Measurements from ENCODE around the gene GALNT1.

GALNT1 gene

DNA sequence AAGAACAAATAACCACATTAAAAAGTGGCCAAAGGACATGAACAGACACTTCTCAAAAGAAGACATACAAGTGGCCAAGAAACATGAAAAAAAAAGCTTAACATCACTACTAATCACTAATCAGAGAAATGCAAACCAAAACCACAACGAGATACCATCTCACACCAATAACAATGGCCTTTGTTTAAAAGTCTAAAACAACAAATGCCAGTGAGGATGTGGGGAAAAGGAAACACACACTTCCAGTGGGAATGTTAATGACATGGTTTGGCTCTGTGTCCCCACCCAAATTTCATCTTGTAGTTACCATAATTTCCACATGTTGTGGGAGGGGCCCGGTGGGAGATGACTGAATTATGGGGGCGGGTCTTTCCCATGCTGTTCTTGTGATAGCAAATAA lies 147.1 kb downstream of the GALNT1 start:
- DNase-seq: no peak

DNA sequence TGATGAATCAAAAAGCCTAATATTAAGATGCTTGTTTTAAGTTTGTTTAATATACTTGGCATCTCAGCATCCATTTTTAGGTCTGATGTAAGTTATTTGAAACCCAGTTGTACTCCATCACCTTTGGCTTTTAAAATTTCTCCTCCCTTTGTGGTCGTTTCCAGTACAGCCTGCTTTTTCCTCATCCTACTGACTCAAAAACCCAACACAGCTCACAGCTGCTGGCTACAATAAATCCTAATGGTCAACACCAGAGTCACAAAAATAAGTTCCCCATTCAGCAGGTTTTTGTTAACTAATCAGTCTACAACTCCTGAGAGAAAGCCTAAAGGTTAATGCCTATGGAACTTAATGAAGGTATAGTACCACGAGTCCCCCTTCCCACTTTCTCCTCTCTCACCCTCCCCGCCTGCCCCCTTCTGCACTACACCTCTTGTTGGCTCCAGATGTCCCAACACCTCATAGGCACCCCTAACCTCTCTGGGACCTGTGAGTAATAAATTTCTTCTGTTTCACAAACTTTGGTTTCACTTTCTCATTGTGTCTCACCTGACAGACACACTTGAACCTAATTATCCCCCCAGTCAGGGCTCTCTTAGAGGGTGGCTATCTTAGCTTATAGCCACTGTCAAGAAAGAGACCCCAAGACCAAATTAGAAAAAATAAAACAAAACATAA lies 148.6 kb downstream of the GALNT1 start:
- DNase-seq: no peak

DNA sequence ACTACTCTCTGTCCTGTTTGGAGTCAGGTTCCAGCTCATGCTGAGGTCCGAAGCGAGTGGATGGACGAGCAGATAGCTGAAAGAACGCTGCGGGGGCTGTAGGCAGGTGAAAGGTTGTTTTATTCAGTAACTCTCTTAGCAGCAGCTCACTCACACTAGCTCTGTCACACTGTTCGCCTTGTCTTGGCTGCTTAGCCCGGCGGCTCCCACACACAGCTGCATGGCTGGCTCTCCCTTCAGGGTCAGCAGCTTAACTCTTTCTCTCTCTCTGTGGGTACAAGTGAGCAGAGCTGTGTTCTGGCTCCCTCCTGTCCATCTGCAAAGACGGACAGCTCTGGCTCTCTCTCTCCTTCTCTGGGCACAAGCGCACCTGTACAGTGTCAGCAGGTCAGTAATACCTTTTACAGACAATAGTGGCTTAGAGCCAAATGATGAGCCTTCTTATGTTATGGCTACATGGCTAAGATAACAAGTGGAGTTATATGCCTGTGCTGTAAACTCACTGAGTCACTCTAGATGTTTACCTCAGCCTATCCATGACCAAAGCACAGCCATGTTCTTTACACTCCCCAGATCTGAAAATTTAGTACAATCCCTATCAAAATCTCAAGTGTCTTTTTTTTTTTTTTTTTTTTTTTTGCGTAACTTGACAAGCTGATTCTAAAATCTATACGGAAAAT lies 149.3 kb downstream of the GALNT1 start:
- no peak for DNase-seq

DNA sequence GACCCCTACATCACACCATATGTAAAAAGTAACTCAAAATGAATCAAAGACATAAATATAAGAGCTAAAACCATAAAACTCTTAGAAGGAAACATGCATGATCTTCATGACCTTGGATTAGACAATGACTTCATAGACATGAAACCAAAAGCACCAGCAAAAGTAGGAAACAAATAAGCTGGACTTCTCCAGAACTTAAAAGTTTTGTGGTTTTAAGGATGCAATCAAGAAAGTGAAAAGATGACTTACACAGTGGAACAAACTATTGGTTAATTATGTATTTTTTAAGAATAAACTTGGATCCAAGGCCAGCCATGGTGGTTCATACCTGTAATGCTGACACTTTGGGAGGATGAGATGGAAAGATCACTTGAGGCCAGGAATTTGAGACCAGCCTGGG lies 150.2 kb downstream of the GALNT1 start:
- no peak for DNase-seq

DNA sequence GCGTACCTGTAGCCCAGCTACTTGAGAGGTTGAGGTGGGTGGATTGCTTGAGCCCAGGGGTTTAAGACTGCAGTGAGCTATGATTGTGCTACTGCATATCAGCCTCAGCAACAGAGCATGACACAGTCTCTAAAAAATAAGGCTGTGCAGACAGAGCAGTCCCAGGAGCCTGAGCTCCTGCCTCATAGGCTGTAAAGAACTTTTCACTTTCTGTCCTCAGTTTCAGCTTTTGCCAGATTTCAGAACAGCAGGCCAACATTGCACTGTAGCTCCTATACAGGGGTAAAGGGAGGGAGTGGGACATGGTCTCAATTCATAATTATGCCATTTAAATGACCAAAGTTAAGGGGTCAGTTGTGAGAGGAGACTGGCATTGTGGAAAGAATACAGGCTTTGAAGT lies 150.6 kb downstream of the GALNT1 start:
- DNase-seq: no peak

DNA sequence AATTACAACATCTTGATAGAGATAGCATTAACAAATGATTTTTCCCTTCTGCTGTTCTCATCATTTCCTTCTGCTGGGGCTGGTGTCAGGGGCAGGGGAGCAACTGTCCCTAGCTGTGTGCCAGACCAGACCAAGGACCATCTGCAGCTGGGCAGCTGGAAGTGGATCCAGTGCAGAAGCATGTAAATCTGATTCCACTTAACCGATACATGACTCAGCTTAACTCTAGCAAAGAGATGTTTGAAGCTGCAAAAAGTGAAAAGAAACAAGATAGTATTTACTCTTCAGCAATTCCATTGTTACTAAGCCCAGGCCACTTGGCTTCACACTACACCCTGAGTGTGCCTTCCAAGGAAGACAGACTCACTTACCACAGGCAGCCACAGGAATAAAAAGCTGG lies 151.1 kb downstream of the GALNT1 start:
- no peak for DNase-seq

DNA sequence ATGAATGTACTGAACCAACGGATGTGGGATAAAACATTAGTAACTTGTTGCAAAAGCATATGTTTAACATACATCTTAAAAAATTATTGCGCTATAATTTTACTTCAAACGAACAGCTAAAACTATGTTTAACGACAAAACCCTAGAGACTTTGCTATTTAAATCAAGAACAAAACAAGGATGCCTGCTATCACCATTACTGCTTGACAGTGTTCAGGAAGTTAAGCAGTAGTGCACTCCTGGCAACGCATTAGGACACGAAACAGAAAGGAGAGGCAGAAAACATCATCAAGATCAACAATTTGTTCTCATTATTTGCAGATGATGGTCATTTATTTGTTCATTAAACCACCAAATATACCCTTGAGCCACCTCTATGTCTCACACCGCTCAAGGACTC lies 151.9 kb downstream of the GALNT1 start:
- no peak for DNase-seq

DNA sequence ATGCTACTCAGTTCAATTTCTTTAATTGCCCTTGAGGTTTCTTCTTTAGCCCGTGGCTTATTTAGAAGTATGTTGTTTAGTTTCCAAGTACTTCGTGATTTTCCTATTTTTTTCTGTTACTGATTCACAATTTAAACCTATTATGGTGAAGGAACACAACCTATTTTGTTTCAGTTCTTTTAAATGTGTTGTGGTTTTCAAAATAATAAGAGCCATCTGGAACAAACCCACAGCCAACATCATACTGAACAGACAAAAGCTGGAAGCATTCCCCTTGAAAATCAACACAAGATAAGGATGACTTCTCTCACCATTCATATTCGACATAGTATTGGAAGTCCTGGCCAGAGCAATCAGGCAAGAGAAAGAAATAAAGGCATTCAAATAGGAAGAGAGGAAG lies 155.2 kb downstream of the GALNT1 start:
- no peak for DNase-seq

DNA sequence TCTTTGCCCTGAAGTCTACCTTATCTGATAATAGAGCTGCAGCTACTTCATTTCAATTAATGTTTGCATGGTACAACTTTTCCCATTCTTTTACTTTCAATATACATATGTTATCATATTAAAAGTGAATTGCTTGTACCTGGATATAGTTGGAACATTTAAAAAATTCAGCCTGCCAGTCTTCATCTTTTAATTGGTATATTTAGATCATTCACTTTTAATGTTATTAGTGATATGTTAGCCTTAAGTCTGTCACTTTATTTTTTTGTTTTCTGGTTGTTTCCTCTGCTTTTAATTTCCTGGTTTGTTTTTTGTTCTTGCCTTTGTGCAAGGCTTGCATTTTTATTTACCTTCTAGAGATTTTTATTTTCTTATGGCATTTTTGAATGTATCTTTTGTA lies 158.2 kb downstream of the GALNT1 start:
- DNase-seq: no peak

DNA sequence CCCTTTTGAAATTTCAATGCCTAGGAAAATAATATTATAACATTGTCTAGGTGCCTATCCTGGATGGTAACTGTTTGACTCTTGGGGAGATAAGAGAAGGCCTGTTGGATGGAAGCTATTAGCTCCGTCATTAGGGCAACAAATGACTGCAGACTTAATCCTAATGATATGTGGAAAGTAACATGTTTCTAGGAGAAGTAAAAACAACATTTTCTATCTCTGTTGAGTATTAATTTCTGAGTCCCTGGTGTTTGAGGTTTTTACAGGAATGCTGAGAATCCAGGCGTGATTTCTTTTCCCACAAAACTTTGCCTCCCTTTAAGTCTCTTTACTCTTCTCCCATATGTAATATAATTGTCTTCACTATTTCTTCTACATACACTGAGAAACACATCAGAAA lies 159.1 kb downstream of the GALNT1 start:
- no peak for DNase-seq

DNA sequence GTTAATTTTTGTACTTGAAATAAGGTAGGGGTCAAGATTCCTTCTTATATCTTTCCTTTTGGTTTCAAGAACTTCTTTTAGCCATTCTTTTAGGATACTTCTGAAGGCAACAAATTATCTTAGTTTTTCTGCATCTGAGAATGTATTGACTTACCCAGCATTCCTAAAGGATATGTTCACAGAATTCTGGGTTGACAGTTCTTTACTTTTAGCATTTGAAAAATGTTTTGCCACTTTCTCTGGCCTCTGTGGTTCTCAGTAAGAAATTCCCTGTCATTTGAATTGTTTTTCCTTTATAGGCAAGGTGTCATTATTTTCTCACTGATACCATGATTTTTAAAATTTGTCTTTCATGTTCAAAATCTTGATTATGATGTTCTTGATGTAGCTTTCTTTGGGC lies 162.4 kb downstream of the GALNT1 start:
- no peak for DNase-seq

DNA sequence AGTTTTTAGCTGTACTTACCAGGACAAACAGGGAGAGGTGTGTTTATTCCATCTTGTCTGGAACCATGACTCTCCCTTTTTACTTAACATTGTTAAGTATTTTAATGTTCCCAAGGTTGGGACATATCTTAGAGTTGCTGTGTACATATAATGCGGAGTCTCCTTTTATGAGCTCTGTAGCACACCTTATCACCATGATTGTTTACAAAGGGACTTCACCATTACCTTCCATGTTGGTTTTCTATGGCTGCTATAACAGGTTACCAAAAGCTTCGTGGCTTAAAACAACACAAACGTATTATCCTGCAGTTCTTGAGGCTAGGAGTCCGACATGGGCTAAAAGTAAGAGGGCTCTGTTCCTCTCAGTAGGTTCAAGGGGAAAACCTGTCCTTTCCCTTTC lies 164.3 kb downstream of the GALNT1 start:
- no peak for DNase-seq

DNA sequence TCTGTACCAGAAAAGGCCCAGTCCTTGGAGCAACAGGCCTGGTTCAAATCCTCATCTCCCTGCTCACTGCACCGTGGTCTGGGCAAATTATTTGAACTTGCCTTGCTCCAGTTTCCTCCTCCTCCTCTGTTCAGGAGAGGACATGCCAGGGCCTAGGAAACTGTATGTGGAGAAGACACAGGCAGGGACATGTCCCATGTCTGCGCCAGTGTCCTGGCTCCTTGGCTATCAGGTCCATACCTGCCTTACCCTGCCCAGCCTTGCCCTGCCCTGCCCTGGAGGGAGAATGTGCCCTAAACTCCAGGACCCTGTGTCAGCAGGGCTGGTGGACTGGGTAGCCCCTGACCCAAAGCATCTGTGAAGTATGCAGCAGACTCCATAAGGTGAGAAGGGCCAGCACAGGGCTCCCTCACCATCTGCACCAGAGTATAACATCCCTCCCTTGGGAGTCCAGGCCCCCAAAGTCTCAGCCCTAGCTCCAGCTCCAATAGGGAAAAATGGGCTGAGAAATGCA lies 165.3 kb downstream of the GALNT1 start:
- DNase-seq: no peak

DNA sequence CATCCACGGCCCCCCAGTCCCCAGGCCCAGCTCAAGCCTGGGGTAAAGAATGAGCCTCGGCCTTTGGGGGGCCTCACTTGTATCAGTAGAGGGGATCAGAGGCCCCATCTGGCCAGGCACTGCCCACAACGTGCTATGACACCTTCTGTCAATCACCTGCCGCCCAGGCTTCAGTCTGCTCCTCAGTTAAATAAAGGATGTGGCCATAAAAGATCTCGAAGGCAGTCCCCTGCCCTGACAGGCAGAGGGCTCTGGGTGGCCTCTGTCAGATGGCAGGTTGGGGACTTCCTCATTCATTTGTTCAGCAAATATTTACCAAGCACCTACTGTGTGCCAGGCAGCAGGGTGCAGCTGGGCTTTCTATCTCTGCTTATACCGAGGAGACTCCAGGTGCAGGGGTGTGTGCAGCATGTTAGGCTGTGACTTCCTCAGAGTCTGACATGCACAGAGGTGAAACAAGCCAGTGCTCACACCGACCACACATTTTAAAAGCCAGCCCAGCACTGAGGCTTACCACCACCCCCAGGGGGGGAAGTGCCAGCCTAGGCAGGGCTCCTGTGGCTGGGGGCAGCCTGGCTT lies 166.4 kb downstream of the GALNT1 start:
- DNase-seq: no peak

DNA sequence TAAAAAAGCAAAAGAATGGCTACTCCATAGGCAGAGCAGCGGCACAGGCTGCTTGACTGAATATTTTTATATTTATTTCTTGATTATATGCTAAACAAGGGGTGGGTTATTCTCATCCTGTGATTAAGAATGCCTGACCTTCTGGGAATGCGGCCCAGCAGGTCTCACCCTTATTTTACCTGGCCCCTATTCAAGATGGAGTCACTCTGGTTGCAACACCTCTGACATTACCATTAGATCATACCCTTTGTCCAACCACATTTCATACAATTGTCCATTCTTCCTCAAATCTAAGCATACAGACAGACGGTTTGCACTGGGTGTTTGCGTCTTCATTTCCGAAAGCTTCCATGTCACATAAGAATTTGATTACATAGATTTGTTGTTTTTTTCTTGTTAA lies 168.2 kb downstream of the GALNT1 start:
- no peak for DNase-seq

DNA sequence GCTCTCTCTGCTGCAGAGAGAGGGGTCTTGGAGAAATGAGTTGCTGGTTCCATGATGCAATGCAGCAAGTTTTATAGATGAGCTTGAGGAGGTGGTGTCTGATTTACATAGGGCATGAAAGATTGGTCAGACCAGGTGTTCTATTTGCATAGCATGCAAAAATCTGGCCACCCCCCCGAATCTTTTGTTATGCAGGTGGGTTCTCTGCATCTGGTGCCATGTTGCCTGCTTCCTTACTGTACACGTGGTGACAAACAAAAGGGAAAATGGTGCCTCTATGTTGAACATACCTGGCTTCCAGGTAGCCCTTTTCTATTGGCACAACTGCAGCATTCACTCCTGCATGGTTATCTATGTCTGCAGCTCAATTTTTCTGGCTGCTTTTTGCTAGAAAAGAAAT lies 169.4 kb downstream of the GALNT1 start:
- no peak for DNase-seq

DNA sequence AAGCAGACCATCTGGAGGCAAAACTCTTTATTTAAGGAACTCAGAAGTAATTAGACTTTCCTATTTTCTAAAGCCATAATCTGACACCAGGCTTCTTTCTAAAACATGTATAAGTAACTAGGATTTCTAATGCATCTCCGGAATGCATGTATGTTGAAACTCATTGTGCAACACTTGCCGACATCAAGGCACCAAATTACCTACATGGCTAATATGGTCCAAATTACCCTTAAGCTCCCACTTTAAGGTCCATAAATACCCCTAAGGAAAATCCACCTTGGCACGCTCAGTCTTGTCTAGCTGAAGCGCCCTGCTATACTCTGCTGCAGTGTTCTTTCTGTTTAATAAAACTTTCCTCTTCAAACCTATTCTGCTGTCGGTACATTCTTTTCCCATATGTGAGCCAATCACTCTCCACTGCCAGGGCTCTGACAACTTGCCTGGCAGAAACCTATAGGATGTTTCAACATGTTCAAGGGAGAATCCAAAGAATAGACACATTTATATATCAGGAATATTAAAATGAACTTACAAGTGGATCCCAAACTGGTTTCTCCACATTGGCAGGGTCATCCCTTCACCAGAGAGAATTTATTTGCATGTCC lies 171.9 kb downstream of the GALNT1 start:
- DNase-seq: no peak

DNA sequence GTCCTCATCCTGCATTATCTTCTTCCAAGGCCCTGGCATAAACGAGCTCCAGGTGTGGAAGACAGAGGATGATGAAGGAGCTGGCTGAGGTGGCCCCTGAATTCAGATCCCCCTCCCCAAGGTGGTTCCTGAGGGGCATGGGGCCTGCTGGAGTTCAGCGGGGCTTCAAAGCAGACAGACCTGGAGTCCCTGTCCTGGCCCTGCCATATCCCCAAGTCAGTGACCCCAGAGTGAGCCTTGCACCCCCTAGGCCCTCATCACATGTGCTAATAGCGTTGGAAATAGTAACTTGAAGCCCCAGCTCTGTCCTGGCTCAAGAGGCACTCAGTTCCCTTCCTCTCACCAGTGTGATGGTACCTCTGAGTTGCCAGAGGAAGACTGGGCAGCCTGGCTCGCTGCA lies 172.9 kb downstream of the GALNT1 start:
- no peak for DNase-seq

DNA sequence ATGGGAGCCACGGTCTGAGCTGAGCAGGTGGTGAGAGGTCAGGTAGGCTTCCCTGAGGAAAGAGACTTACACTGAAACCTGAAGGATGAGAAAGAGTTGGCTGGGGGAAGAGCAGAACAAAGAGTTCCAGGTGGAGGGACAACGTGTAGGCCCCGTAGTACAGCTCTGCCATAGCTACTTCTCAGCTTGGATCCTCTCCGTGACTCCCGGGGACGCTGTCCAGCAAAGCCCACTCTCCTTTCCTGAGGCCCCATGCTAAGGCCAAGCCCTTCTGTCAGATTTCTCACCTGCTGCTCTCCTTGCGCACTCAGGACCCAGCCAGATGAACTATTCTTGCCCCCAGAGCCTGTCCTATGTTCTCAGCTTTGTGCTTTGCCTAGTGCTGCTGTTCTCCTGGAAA lies 173.8 kb downstream of the GALNT1 start:
- no peak for DNase-seq

DNA sequence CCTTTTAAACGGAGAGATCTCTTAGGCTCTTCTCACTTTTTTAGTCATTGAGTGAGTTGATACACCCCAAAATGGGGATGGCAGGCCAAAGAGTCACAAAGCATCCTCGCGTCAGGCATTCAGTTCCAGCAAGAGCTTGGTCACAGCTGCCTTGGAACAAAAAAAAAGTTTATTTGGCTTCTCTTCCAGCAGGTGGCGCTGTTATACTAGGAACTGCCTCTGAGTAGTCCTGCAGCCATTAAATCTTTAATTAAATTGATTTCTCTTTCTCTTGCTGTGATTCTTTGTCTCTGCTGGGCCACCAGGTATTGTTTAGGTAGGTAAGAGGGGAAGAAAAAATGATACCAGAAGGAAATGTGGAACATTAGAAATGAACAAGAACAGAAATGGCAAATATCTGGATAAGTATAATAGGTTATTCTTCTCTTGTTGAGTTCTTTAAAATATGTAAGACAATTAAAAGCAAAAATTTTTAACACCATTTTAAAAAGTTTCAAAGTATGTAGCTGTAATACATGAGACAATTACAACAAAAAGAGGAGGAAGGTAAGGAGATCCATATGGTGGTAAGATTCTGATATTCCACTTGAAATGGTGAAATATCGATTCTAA lies 175.1 kb downstream of the GALNT1 start:
- DNase-seq: peak; percentile 61

All from activated CD4-positive, alpha-beta T cell treated with anti-CD3 and anti-CD28 coated beads for 48 hours (primary cell).